Measurements from ENCODE around the gene ATG16L2. TPM values are rescaled to one million over a fixed set of nuclear protein-coding genes. Genes with fewer than 3 reads are reported as not detected.

The ATG16L2 gene
- total RNA-seq, 1 experiment from 2014 or later: 17.3 TPM

DNA sequence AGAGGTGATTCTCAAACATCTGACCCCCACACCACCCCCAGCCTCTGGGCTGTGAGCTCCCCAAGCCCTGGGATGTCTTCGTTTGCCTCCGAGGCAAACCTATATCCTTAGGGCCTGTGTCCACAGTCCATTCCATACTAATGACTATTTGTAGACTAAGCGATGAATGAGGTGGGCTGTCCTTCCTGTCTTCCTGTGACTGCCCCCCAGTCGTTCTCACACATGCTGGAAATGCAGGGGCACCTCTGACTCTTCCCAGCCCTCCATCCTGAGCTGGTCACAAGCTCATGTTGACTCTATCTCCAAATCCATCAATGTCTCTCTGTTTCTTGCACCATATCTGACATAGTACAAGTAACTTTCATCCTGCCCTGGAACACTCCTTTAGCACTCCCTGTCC is 4.8 kb downstream of the ATG16L2 start:
- H3K36me3 Mint-ChIP-seq (ENCODE audit: insufficient read depth in 1 of 3, low read depth in 3 of 3): peaks cover 4 to 20% (median 18%) of the 10 kb centered on the region in 3 experiments; a peak in 6 of 7 replicates
- Histone ChIP-seq H4K8ac (replicated peaks; ENCODE audit: insufficient read length, low read depth, low read length) (no peak overlapping the region), H3K79me1 (ENCODE audit: insufficient read depth, low read depth, low read length, poor library complexity, severe bottlenecking) (no peaks in the 10 kb centered on the region), H3K4ac (ENCODE audit: low read depth, low read length) (no peak overlapping the region), H4K20me1 (ENCODE audit: control insufficient read depth, insufficient read depth, insufficient read length) (no peaks in the 10 kb centered on the region), H3T11ph (ENCODE audit: low read length) (no peak overlapping the region), H3K4me1 (ENCODE audit: insufficient read depth, low read length) (peaks cover 2% of the 10 kb centered on the region; the same call in 1 of the 2 replicates), H2AK5ac (ENCODE audit: insufficient read length, low read length) (no peak overlapping the region), H3K27ac (ENCODE audit: insufficient read length, low read depth, low read length) (no peak overlapping the region), H2BK120ac (ENCODE audit: low read depth, low read length, poor library complexity, severe bottlenecking) (no peak overlapping the region), H3K56ac (ENCODE audit: insufficient read length, low read depth, low read length) (no peak overlapping the region), H3K27me3 (ENCODE audit: insufficient read depth, low read length) (no peaks in the 10 kb centered on the region; the same call in 1 of the 2 replicates), H3K14ac (ENCODE audit: insufficient read depth, low read length) (no peak overlapping the region), H3K4me2 (ENCODE audit: insufficient read depth, insufficient read length, low read length) (no peak overlapping the region), H2BK5ac (ENCODE audit: insufficient read length, low read length) (no peak overlapping the region), H2BK12ac (ENCODE audit: insufficient read length, low read depth, low read length) (no peak overlapping the region), H3K79me2 (ENCODE audit: insufficient read depth, low read length) (no peaks in the 10 kb centered on the region), H3K9ac (ENCODE audit: extremely low read depth, insufficient read length, low read length) (no peak overlapping the region), H2AFZ (ENCODE audit: low read length) (no peak overlapping the region), H2BK15ac (ENCODE audit: low read depth, low read length) (no peak overlapping the region), H3K23me2 (ENCODE audit: insufficient read length, low read depth, low read length, poor library complexity, severe bottlenecking) (peaks cover 19% of the 10 kb centered on the region), H4K5ac (ENCODE audit: insufficient read length, low read depth, low read length) (no peak overlapping the region), H3K18ac (ENCODE audit: insufficient read length, low read depth, low read length) (no peak overlapping the region), H2BK20ac (ENCODE audit: low read depth, low read length, poor library complexity, severe bottlenecking) (no peak overlapping the region), H3K9me3 (ENCODE audit: control insufficient read depth, low read depth, low read length) (no peaks in the 10 kb centered on the region), H3K23ac (ENCODE audit: insufficient read length, low read depth, low read length) (no peak overlapping the region), H4K91ac (ENCODE audit: insufficient read length, low read depth, low read length) (no peak overlapping the region)
- H3K4me1 Mint-ChIP-seq: peaks cover 18 to 19% of the 10 kb centered on the region in 2 experiments
- no CpG with 5 or more reads among the region's 4 CpGs for WGBS (ENCODE audit: extremely low coverage, insufficient read length, low lambda C conversion rate)
- peaks cover 18% of the 10 kb centered on the region for H3K27me3 Mint-ChIP-seq (ENCODE audit: low read depth)
- H3K4me3 Mint-ChIP-seq: no peak overlapping the region
- no peaks in the 10 kb centered on the region; a peak in 2 of 5 replicates for H3K9me3 Mint-ChIP-seq
- TF ChIP-seq, protein P1, sequence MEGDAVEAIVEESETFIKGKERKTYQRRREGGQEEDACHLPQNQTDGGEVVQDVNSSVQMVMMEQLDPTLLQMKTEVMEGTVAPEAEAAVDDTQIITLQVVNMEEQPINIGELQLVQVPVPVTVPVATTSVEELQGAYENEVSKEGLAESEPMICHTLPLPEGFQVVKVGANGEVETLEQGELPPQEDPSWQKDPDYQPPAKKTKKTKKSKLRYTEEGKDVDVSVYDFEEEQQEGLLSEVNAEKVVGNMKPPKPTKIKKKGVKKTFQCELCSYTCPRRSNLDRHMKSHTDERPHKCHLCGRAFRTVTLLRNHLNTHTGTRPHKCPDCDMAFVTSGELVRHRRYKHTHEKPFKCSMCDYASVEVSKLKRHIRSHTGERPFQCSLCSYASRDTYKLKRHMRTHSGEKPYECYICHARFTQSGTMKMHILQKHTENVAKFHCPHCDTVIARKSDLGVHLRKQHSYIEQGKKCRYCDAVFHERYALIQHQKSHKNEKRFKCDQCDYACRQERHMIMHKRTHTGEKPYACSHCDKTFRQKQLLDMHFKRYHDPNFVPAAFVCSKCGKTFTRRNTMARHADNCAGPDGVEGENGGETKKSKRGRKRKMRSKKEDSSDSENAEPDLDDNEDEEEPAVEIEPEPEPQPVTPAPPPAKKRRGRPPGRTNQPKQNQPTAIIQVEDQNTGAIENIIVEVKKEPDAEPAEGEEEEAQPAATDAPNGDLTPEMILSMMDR (conservative IDR thresholded peaks at IDR 0.05): no peak
- no peak for DNase-seq
- H3K27ac Mint-ChIP-seq: no peak overlapping the region
